ENCODE measurements around the gene COA5.

Gene COA5

GRCh38 chr2:98580656-98581284, 27.5 kb downstream of the COA5 start:
- Histone ChIP-seq H3K4me1 (ENCODE audit: low read length) (peaks cover 5% of the 10 kb centered on the region; the same call in 1 of the 2 replicates), H3K27me3 (ENCODE audit: low read depth, low read length) (no peaks in the 10 kb centered on the region), H3K9ac (ENCODE audit: low read length) (no peak overlapping the region), H3K4me3 (ENCODE audit: low read length) (no peak overlapping the region), H3K79me2 (ENCODE audit: low read length) (no peaks in the 10 kb centered on the region), H3K9me3 (ENCODE audit: insufficient read depth, low read length) (no peaks in the 10 kb centered on the region), H3K36me3 (replicated peaks; ENCODE audit: low read depth, low read length) (no peaks in the 10 kb centered on the region), H4K20me1 (ENCODE audit: insufficient read depth, low read length) (no peaks in the 10 kb centered on the region), H2AFZ (ENCODE audit: low read depth, low read length) (no peak overlapping the region), H3K27ac (ENCODE audit: low read length) (no peak overlapping the region), H3K4me2 (ENCODE audit: low read length) (no peak overlapping the region)
- TF ChIP-seq CTCF (IDR thresholded peaks at IDR 0.05; ENCODE audit: low read depth, low read length): no peak
- TF ChIP-seq EZH2phosphoT487 (IDR thresholded peaks at IDR 0.05; ENCODE audit: low read depth): no peak

- H4K20me1 ChIP-seq (ENCODE audit: insufficient read depth, low read length): no peaks in the 10 kb centered on the region
- no peaks in the 10 kb centered on the region for H3K9me3 ChIP-seq (ENCODE audit: insufficient read depth, low read length)
- no peak overlapping the region for H3K4me2 ChIP-seq (ENCODE audit: low read length)
- no peak for TF ChIP-seq EZH2phosphoT487 (IDR thresholded peaks at IDR 0.05; ENCODE audit: low read depth)
- H3K79me2 ChIP-seq (ENCODE audit: low read length): no peaks in the 10 kb centered on the region
- H3K27me3 ChIP-seq (ENCODE audit: low read depth, low read length): no peaks in the 10 kb centered on the region
- no peak overlapping the region for H3K27ac ChIP-seq (ENCODE audit: low read length)
- H3K4me3 ChIP-seq (ENCODE audit: low read length): no peak overlapping the region
- H3K9ac ChIP-seq (ENCODE audit: low read length): no peak overlapping the region
- H3K36me3 ChIP-seq (replicated peaks; ENCODE audit: low read depth, low read length): no peaks in the 10 kb centered on the region
- no peak overlapping the region for H2AFZ ChIP-seq (ENCODE audit: low read depth, low read length)
- H3K4me1 ChIP-seq (ENCODE audit: low read length): peaks cover 5% of the 10 kb centered on the region; the same call in 1 of the 2 replicates
These were observed 28.4 kb downstream of the COA5 start for GRCh38 chr2:98579926-98580325.

- no peak overlapping the region for H3K9ac ChIP-seq (ENCODE audit: low read length)
- H3K79me2 ChIP-seq (ENCODE audit: low read length): no peaks in the 10 kb centered on the region
- no peaks in the 10 kb centered on the region for H3K36me3 ChIP-seq (replicated peaks; ENCODE audit: low read depth, low read length)
- no peak overlapping the region for H3K4me3 ChIP-seq (ENCODE audit: low read length)
- no peak overlapping the region for H3K27ac ChIP-seq (ENCODE audit: low read length)
- H3K9me3 ChIP-seq (ENCODE audit: insufficient read depth, low read length): no peaks in the 10 kb centered on the region
- H3K4me2 ChIP-seq (ENCODE audit: low read length): no peak overlapping the region
- H2AFZ ChIP-seq (ENCODE audit: low read depth, low read length): no peak overlapping the region
- TF ChIP-seq CTCF (IDR thresholded peaks at IDR 0.05; ENCODE audit: low read depth, low read length): no peak
- no peak for TF ChIP-seq EZH2phosphoT487 (IDR thresholded peaks at IDR 0.05; ENCODE audit: low read depth)
- H3K4me1 ChIP-seq (ENCODE audit: low read length): peaks cover 5% of the 10 kb centered on the region; the same call in 1 of the 2 replicates
- no peaks in the 10 kb centered on the region for H4K20me1 ChIP-seq (ENCODE audit: insufficient read depth, low read length)
- H3K27me3 ChIP-seq (ENCODE audit: low read depth, low read length): no peaks in the 10 kb centered on the region
These were observed 30.1 kb downstream of the COA5 start for GRCh38 chr2:98578231-98578630.

- Histone ChIP-seq H3K9me3 (ENCODE audit: insufficient read depth, low read length) (no peaks in the 10 kb centered on the region), H3K27me3 (ENCODE audit: low read depth, low read length) (no peaks in the 10 kb centered on the region), H3K9ac (ENCODE audit: low read length) (no peak overlapping the region), H3K4me3 (ENCODE audit: low read length) (no peak overlapping the region), H4K20me1 (ENCODE audit: insufficient read depth, low read length) (no peaks in the 10 kb centered on the region), H2AFZ (ENCODE audit: low read depth, low read length) (no peak overlapping the region), H3K27ac (ENCODE audit: low read length) (no peak overlapping the region), H3K36me3 (replicated peaks; ENCODE audit: low read depth, low read length) (no peaks in the 10 kb centered on the region), H3K4me2 (ENCODE audit: low read length) (no peak overlapping the region), H3K79me2 (ENCODE audit: low read length) (no peaks in the 10 kb centered on the region), H3K4me1 (ENCODE audit: low read length) (peaks cover 5% of the 10 kb centered on the region; the same call in 1 of the 2 replicates)
- TF ChIP-seq EZH2phosphoT487 (IDR thresholded peaks at IDR 0.05; ENCODE audit: low read depth): no peak
- TF ChIP-seq CTCF (IDR thresholded peaks at IDR 0.05; ENCODE audit: low read depth, low read length): no peak
These were observed 31.0 kb downstream of the COA5 start for GRCh38 chr2:98577313-98577712.

Data from OCI-LY3 (cell line).